GM23338 (cell line): ENCODE data around the gene ZNF335. TPM values are rescaled to one million over a fixed set of nuclear protein-coding genes. Genes with fewer than 3 reads are reported as not detected.

Source experiments
- ATAC-seq: fragments of 200-7000 bp; cut with Tn5 transposase; 3 replicates; pipeline ENCODE4 v1.9.1; 2020
- DNase-seq: peaks from one replicate; pipeline ENCODE4 v3.0.0-alpha.2; 2015; ENCODE audit warnings: low spot score
- H2AFZ ChIP-seq: fragments of 200-600 bp; sonication (generic); 2 replicates; pipeline ENCODE4 v1.8.0; 2016; ENCODE audit warnings: antibody characterized with exemption, mild to moderate bottlenecking, moderate library complexity
- H3F3A ChIP-seq: fragments of 200-600 bp; sonication (generic); replicated peaks from 2 replicates; pipeline ENCODE4 v1.8.0; 2017; ENCODE audit warnings: antibody characterized with exemption, mixed run types, low read depth
- H3K27ac ChIP-seq: fragments of 200-600 bp; sonication (generic); 2 replicates; pipeline ENCODE4 v1.6.1; 2016; ENCODE audit warnings: low read depth
- H3K27me3 ChIP-seq: fragments of 200-600 bp; sonication (generic); 2 replicates; pipeline ENCODE4 v1.8.0; 2016; ENCODE audit warnings: mild to moderate bottlenecking, mixed run types, moderate library complexity; ENCODE audit not compliant: insufficient read depth
- H3K36me3 ChIP-seq: fragments of 200-600 bp; sonication (generic); 2 replicates; pipeline ENCODE4 v1.8.0; 2016; ENCODE audit warnings: mild to moderate bottlenecking; ENCODE audit not compliant: insufficient read depth
- H3K4me1 ChIP-seq: fragments of 200-600 bp; sonication (generic); 2 replicates; pipeline ENCODE4 v1.8.0; 2016; ENCODE audit warnings: mild to moderate bottlenecking, moderate library complexity; ENCODE audit not compliant: insufficient read depth
- H3K4me2 ChIP-seq: fragments of 200-600 bp; sonication (generic); 2 replicates; pipeline ENCODE4 v1.7.1; 2017; ENCODE audit warnings: mixed run types
- H3K4me3 ChIP-seq: fragments of 200-600 bp; sonication (generic); 2 replicates; pipeline ENCODE4 v1.6.1; 2016; ENCODE audit warnings: mixed run types
- H3K79me2 ChIP-seq: fragments of 200-600 bp; sonication (generic); replicated peaks from 2 replicates; pipeline ENCODE4 v1.8.0; 2017; ENCODE audit warnings: mild to moderate bottlenecking; ENCODE audit not compliant: insufficient read depth
- H3K9me2 ChIP-seq: fragments of 200-600 bp; sonication (generic); 2 replicates; pipeline ENCODE4 v1.8.0; 2017; ENCODE audit not compliant: insufficient read depth
- H4K20me1 ChIP-seq: fragments of 200-600 bp; sonication (generic); replicated peaks from 2 replicates; pipeline ENCODE4 v1.8.0; 2017; ENCODE audit warnings: mild to moderate bottlenecking; ENCODE audit not compliant: insufficient read depth
- H3K27ac Mint-ChIP-seq: 2 replicates; pipeline ENCODE4 v1.8.0; 2020; ENCODE audit warnings: inconsistent platforms, mild to moderate bottlenecking, moderate library complexity, mixed read lengths
- H3K27me3 Mint-ChIP-seq: 3 replicates; pipeline ENCODE4 v1.8.0; 2022; ENCODE audit warnings: low read depth, mild to moderate bottlenecking, moderate library complexity, mixed read lengths, inconsistent platforms; ENCODE audit not compliant: insufficient read depth, poor library complexity
- H3K36me3 Mint-ChIP-seq: 3 replicates; pipeline ENCODE4 v1.8.0; 2021; ENCODE audit warnings: low read depth, mild to moderate bottlenecking, inconsistent platforms, moderate library complexity, mixed read lengths
- H3K4me1 Mint-ChIP-seq: 3 replicates; pipeline ENCODE4 v1.8.0; 2020; ENCODE audit warnings: mild to moderate bottlenecking, inconsistent platforms, mixed read lengths
- H3K4me3 Mint-ChIP-seq: 3 replicates; pipeline ENCODE4 v1.8.0; 2021; ENCODE audit warnings: moderate library complexity, mild to moderate bottlenecking, inconsistent platforms, mixed read lengths
- H3K9me3 Mint-ChIP-seq: 3 replicates; pipeline ENCODE4 v1.8.0; 2020; ENCODE audit warnings: moderate library complexity, mild to moderate bottlenecking, inconsistent platforms, mixed read lengths
- EZH2phosphoT487 ChIP-seq: fragments of 200-600 bp; sonication (generic); IDR thresholded peaks from one replicate; pipeline ENCODE4 v1.8.1; 2018; ENCODE audit warnings: antibody characterized with exemption; ENCODE audit not compliant: unreplicated experiment
- POLR2AphosphoS5 ChIP-seq: IDR thresholded peaks from 2 replicates; pipeline ENCODE4 v1.6.1; 2016; ENCODE audit warnings: antibody characterized with exemption, low read depth
- ZNF462 ChIP-seq: fragments of 250-450 bp; sonication (Bioruptor Pico); IDR thresholded peaks from 2 replicates; pipeline ENCODE4 v1.5.0; 2020; ENCODE audit warnings: mild to moderate bottlenecking, moderate library complexity
- polyA plus RNA-seq: library from polyadenylated mRNA; unstranded; fragments of >200 nt; fragmentation: Nextera tagmentation; extraction: Ambion mirVana; gene quantifications from 2 replicates; pipeline ENCODE4 v1.2.1, GENCODE V29; 2016
- total RNA-seq: library from RNA; depleted of rRNA; stranded (reverse); fragments of >200 nt; shearing (Covaris generic); gene quantifications from 2 replicates; pipeline ENCODE4 v1.2.3, GENCODE V29; 2014

Gene ZNF335
- total and polyA plus RNA-seq, 2 experiments from 2014 or later: 7.4 to 24.2 TPM

- Mint-ChIP-seq H3K4me1 (peaks cover 19% of the 10 kb centered on the region), H3K9me3 (peaks cover 16% of the 10 kb centered on the region), H3K36me3 (peaks cover 7% of the 10 kb centered on the region; the same call in 1 of the 3 replicates), H3K4me3 (peak overlapping the region; percentile 57), H3K27ac (no peak overlapping the region), H3K27me3 (peaks cover 24% of the 10 kb centered on the region)
- Histone ChIP-seq H3K36me3 (no peaks in the 10 kb centered on the region), H4K20me1 (no peaks in the 10 kb centered on the region), H2AFZ (peak overlapping the region; percentile 92; the same call in 1 of the 2 replicates), H3K27me3 (peaks cover 16% of the 10 kb centered on the region), H3K9me2 (no peaks in the 10 kb centered on the region), H3K27ac (no peak overlapping the region), H3F3A (peaks cover 9% of the 10 kb centered on the region), H3K4me1 (peaks cover 8% of the 10 kb centered on the region; the same call in 1 of the 2 replicates), H3K4me3 (peak overlapping the region; percentile 70), H3K4me2 (peak overlapping the region; percentile 85), H3K79me2 (no peaks in the 10 kb centered on the region)
- no peak for DNase-seq
- peak; percentile 1; the same call in 2 of the 3 replicates for ATAC-seq
- 0 out of 2 replicates have a peak, but pooled peaks have one; percentile 13 for TF ChIP-seq ZNF462
- no peak for TF ChIP-seq EZH2phosphoT487
- no peak for TF ChIP-seq POLR2AphosphoS5
Observed at GRCh38 chr20:46014517-46015396, 42.8 kb upstream of the ZNF335 start.
